Left cardiac atrium (tissue), 4 donors: Measurements from ENCODE around the gene UPF3A. TPM values are rescaled to one million over a fixed set of nuclear protein-coding genes. Genes with fewer than 3 reads are reported as not detected.
A peak's percentile ranks its signal among the peaks of the same experiment; 100 is the strongest.
"Not testable (repeated sequence)": the region's sequence is repeated elsewhere in the genome, so short reads cannot be mapped to it uniquely, and the experiment has no call there.

Source experiments
- ATAC-seq, 2 donors: fragments of 200-7000 bp; cut with Tn5 transposase; one replicate each; pipeline ENCODE4 v1.9.1; 2020; ENCODE audit warnings: mild to moderate bottlenecking in 2 of 2, moderate library complexity in 2 of 2
- DNase-seq: peaks from one replicate; pipeline ENCODE4 v3.0.0-alpha.2; 2020
- intact Hi-C, 2 donors: fragments of 100-400 bp; cut with DNase I; formaldehyde crosslinking; loops; one replicate each; pipeline versions ENCODE4 v1.14.1 to v1.15.1; 2022 to 2023
- microRNA-seq, 2 donors: library from miRNA; unstranded; fragments of <30 nt; microRNA quantifications; one replicate each; pipeline ENCODE4 v1.2.0, GENCODE V29; 2020
- total RNA-seq, 2 donors: library from RNA; stranded (reverse); fragmentation: NEBNext Ultra II Directional; extraction: Animal tissue kit (Norgen Biotek cat#: 25700); gene quantifications; one replicate each; pipeline ENCODE4 v1.2.1, GENCODE V29; 2021
- donor health status: DM: no; HTN: yes; CAD: no.
- donor health status: DM: no; HTN: yes; CAD: no; lungs with severe emphysema.
- donor health status: DM: yes; HTN: yes; CAD: no.
- donor health status: Dilated cardiomyopathy.

Gene UPF3A
- total RNA-seq, 2 donors from 2014 or later, result 22.2 to 28.0 TPM

DNA sequence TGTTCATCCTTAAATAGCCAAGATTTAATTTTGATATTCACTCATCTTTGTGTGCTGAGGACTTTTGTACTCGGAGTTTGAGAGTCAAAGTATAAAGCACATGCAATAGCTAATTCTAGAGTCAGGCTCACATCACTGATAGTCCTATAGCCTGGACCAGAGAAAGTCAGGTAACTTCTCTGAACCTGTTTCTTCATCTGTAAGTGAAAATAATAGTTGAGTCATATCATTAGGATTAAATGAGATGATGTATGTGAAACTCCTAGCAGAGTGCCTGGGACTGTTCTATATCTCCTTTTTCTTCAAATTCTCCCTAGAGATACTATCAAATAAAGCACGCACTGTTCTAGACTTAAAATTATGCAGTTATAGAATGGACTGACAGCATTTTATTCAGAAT lies 41.9 kb downstream of the UPF3A start:
- no peak for DNase-seq
- ATAC-seq, result no peak
- intact Hi-C loops, result no loop called here

- ATAC-seq (no peak), DNase-seq (no peak)
- intact Hi-C loops, result no loop called here
These were observed 42.9 kb downstream of the UPF3A start for GRCh38 chr13:114324334-114324733.

GRCh38 chr13:114325729-114326128 lies 44.3 kb downstream of the UPF3A start:
- DNase-seq (no peak), ATAC-seq (peak in 1 of 2 donors; percentile 15)
- intact Hi-C loops, result no loop called here

GRCh38 chr13:114328034-114328433 lies 46.6 kb downstream of the UPF3A start:
- DNase-seq (no peak), ATAC-seq (no peak)
- intact Hi-C loops, result no loop called here

DNA sequence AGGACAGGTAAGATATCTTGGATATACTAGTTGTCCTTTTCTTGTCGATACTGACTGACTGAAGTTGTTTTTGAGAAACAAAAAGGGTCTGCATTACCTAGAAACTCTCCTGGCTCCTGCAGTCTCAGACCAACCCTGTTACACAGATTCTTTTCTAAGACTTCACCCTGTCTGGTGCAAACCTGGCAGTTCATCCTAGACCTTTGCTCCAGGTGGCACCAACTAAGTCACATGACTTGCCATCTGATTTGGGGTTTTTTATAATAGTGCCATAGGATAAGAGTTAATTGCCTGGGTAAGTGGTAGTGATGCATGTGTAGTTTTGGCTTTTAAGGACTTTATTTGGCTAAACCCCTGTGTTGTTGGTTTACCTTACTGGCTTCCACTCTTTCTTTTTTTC lies 47.2 kb downstream of the UPF3A start:
- ATAC-seq (no peak), DNase-seq (no peak)
- intact Hi-C loops, result no loop called here

DNA sequence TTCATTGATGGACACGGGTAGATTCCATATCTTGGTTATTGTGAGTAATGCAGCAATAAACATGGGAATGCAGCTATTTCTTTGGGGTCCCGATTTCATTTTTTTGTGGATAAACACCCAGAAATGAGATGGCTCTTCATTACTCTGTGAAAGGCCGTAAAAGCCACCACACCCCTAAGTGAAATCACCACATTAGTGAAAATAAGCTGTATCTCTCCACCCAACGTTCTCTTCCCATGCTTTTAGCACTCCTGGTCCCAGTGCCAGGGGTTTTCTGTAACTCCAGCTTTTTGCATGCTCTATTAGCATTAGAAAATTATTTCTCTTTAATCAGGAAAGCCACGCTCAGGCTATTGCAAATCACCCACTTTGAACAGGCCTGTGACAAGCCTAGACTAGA lies 48.7 kb downstream of the UPF3A start:
- intact Hi-C loops, result no loop called here
- DNase-seq (no peak), ATAC-seq (no peak)

GRCh38 chr13:114333881-114334280 lies 52.5 kb downstream of the UPF3A start:
- DNase-seq, ATAC-seq, intact Hi-C loops: not testable (repeated sequence)

GRCh38 chr13:114334305-114335053 lies 53.1 kb downstream of the UPF3A start:
- DNase-seq (no peak), ATAC-seq (no peak)
- intact Hi-C loops, result no loop called here

GRCh38 chr13:114336457-114336856 lies 55.1 kb downstream of the UPF3A start:
- ATAC-seq, intact Hi-C loops, DNase-seq: not testable (repeated sequence)

DNA sequence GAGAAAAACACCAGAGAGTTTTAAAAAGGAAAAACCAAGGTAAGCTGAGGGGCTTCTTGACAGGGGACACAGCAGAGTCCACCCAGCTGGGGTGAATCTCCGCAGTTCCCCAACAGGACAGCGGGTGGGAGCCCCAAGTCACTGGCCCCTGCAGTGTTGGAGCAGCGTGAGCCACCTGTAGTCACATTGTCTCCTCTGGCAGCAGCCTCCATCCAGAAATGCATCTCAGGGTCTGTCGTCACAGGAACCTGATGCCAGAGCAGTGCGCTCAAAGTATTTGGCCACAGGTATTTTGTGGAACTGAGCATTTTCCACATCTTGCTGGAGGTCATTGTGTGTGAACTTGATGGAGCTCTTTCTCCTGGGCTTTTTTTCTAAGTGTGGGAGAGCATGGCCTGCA lies 57.6 kb downstream of the UPF3A start:
- no peak for DNase-seq
- no peak for ATAC-seq

DNA sequence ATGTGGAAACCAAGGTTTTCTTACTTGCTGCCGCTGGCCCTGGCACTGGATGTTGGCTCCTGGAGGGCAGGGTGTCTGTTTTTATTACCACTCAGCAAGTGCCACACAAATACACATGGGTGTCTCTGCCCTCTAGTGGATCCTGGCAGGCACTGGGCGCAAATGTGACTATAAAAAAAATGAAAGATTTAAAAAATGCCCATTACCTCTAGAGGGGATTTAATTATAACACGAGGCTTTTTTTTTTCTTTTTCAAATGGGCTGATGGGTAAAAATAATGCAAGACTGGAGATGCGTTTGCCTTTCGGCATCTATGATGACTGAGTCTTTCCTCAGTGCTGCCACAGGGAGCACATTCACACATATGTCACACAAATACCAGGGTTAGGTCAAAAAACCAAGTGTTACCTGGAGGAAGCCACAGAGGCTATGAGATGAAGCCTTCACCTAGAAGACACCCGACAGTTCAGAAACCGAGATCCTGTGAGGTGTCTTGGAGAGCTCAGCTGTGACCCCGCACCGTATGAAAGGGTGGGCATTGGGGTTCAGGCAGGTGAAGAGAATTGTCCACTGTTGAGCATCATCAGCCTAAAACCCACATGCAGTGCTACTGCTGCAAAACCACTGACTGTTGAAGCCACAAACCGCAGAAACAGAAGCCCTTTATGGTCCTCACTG lies 58.6 kb downstream of the UPF3A start:
- DNase-seq (no peak), ATAC-seq (peak; percentile 21 to 70)
- intact Hi-C loops, result no loop called here

More for the DNA sequence above, 57.6 kb downstream of the UPF3A start:
- intact Hi-C loops, result no loop called here

DNA sequence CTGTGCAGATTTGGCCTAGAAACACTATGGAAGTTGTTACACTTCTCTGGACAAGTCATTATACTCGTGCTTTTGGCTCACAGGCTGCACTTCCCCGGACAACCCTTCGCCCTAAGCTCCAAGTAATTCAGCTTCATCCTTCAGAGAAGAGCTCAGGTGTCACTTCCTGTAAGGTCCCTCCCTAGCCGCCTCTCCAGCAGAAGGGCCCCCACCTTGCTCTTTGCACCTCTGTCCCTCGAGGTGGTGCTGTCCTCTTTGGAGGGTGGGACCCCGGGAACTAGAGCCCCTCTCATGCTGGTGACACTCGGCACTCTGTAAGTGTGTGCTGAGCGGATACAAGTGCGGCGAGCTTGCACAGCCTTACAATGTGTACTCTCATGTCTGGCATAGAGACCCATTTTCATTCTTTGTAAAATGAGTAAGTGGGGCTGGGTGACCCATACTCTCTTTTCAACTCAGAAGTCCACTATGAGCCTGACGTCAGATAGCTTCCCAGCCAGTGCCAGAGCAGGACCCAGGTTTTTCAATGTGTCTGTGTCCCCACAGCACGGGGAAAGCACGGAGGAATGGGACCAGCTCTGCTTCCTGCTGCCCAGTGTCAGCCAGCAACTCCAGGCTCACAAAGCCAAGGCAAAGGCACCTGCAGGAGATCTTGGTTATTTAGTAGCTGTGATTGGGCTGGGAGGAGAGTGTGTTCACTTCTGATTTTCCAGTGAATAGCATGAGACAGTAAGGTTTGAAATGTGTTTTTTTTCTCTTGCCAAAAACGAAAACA lies 59.8 kb downstream of the UPF3A start:
- intact Hi-C loops, result no loop called here
- no peak for DNase-seq
- ATAC-seq, result no peak

GRCh38 chr13:114347256-114347655 lies 65.9 kb downstream of the UPF3A start:
- ATAC-seq, intact Hi-C loops, DNase-seq: not testable (repeated sequence)

DNA sequence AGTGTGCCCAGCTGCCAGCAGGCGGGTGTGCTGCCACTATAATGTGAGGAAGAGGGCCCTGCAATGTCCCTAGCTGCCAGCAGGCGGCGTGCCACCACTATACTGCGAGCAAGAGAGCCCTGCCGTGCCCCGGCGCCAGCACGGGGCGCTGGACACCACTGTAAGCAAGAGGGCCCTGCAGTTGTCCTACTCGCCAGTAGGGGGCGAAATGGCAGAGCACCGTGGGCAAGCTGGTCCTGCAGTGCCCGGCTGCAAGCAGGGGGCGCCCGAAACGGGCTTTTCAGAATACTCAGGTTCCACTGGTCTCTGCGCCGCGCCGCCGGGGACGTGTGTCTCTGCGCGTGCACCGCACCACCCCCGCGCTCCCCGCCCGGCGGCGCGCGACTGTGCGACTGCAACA lies 71.4 kb downstream of the UPF3A start:
- intact Hi-C loops, ATAC-seq, DNase-seq: not testable (repeated sequence)

GRCh38 chr13:114353382-114353781 lies 72.0 kb downstream of the UPF3A start:
- intact Hi-C loops, DNase-seq, ATAC-seq: not testable (repeated sequence)

Small RNAs within 50 kb of the gene (microRNA-seq; reads per million reads assigned to microRNA genes)
- gene MIR4502 (0 reads per million in 2 donors), gene MIR548AR (0 reads per million in 2 donors)

Other genes with a start within 250 kb of the UPF3A start
- 10 to 100 TPM; 19.9 to 20.1 TPM for gene RASA3, start 149.0 kb upstream of the UPF3A start, total RNA-seq
- gene CFAP97D2, start 102.3 kb upstream of the UPF3A start, total RNA-seq, result not detected
- 10 to 100 TPM; 37.9 to 38.9 TPM for gene CDC16, start 46.7 kb upstream of the UPF3A start, total RNA-seq
- 10 to 100 TPM; 11.5 to 12.0 TPM for gene CHAMP1, start 32.9 kb downstream of the UPF3A start, total RNA-seq